T-cell (primary cell): Measurements from ENCODE around the gene IFNLR1. TPM values are rescaled to one million over a fixed set of nuclear protein-coding genes. Genes with fewer than 3 reads are reported as not detected.
A peak's percentile ranks its signal among the peaks of the same experiment; 100 is the strongest.

ENCODE experiments used
- ATAC-seq, 4 experiments: fragments of 200-7000 bp in 3 of 4; fragments of 150-1000 bp in 1 of 4; cut with Tn5 transposase; replicated peaks in 1 of 4; 1 replicate in 3 of 4; 2 replicates in 1 of 4; pipeline ENCODE4 v1.10.0; 2021; ENCODE audit warnings: moderate library complexity in 3 of 4, mild to moderate bottlenecking in 2 of 4, moderate number of reproducible peaks in 1 of 4
- CTCF ChIA-PET, 2 donors: fragments of 300-600 bp; sonication (Branson Sonifier 250); formaldehyde crosslinking; loops; one replicate each; lab custom pipeline; 2022; ENCODE audit warnings: antibody characterized with exemption in 2 of 2; lab: Charles Lee
- POLR2A ChIA-PET, 2 donors: fragments of 300-600 bp; sonication (Branson Sonifier 250); formaldehyde crosslinking; loops; one replicate each; lab custom pipeline; 2022; ENCODE audit warnings: antibody characterized with exemption in 2 of 2; lab: Charles Lee
- DNase-seq, 35 experiments: peaks; one replicate each; pipeline versions ENCODE4 v3.0.0 to v3.0.0-alpha.2; 2013 to 2023
- H3K27ac ChIP-seq: one replicate; pipeline ENCODE4 v1.5.1; 2013; ENCODE audit warnings: low read length
- H3K27me3 ChIP-seq, 2 experiments: replicated peaks in 1 of 2; 1 replicate in 1 of 2; 2 replicates in 1 of 2; pipeline versions ENCODE4 v1.6.1 to v1.7.0; 2013; ENCODE audit warnings: low read length in 1 of 2, mixed read lengths in 1 of 2; ENCODE audit not compliant: control insufficient read depth in 2 of 2, insufficient read depth in 2 of 2; ENCODE audit errors: extremely low read depth in 1 of 2
- H3K36me3 ChIP-seq, 2 donors: 1 replicate in 1 of 2; 2 replicates in 1 of 2; pipeline versions ENCODE4 v1.6.1 to v1.7.0; 2013; ENCODE audit warnings: low read length in 1 of 2; ENCODE audit not compliant: control insufficient read depth in 2 of 2, insufficient read depth in 1 of 2; ENCODE audit errors: extremely low read depth in 1 of 2
- H3K4me1 ChIP-seq, 2 experiments: 1 replicate in 1 of 2; 2 replicates in 1 of 2; pipeline versions ENCODE4 v1.6.1 to v1.7.0; 2013; ENCODE audit warnings: low read length in 2 of 2, mixed read lengths in 1 of 2; ENCODE audit not compliant: insufficient read depth in 2 of 2, control insufficient read depth in 1 of 2; ENCODE audit errors: extremely low read depth in 1 of 2
- H3K4me3 ChIP-seq, 2 donors: 1 replicate in 1 of 2; 2 replicates in 1 of 2; pipeline versions ENCODE4 v1.5.1 to v1.7.0; 2013; ENCODE audit warnings: mild to moderate bottlenecking in 2 of 2, low read length in 1 of 2, moderate library complexity in 1 of 2; ENCODE audit not compliant: control insufficient read depth in 1 of 2; ENCODE audit errors: extremely low read depth in 1 of 2
- H3K9me3 ChIP-seq: 2 replicates; pipeline ENCODE4 v1.7.0; 2013
- H3K27ac Mint-ChIP-seq, 2 donors: one replicate each; pipeline ENCODE4 v1.8.0; 2020 to 2021; ENCODE audit warnings: mild to moderate bottlenecking in 2 of 2, mixed read lengths in 2 of 2
- H3K27me3 Mint-ChIP-seq, 2 donors: one replicate each; pipeline ENCODE4 v1.8.0; 2021 to 2022; ENCODE audit warnings: mixed read lengths in 2 of 2
- H3K36me3 Mint-ChIP-seq: one replicate; pipeline ENCODE4 v1.8.0; 2021; ENCODE audit warnings: mixed read lengths
- H3K4me1 Mint-ChIP-seq, 3 donors: one replicate each; pipeline ENCODE4 v1.8.0; 2020 to 2022; ENCODE audit warnings: mixed read lengths in 3 of 3, mild to moderate bottlenecking in 1 of 3
- H3K4me3 Mint-ChIP-seq, 3 donors: one replicate each; pipeline ENCODE4 v1.8.0; 2020 to 2022; ENCODE audit warnings: mild to moderate bottlenecking in 3 of 3, mixed read lengths in 3 of 3, moderate library complexity in 3 of 3
- H3K9me3 Mint-ChIP-seq, 3 donors: one replicate each; pipeline ENCODE4 v1.8.0; 2020 to 2022; ENCODE audit warnings: mixed read lengths in 3 of 3
- WGBS: methylation state at CpG from one replicate; pipeline ENCODE4 v1.1.5; 2013; ENCODE audit warnings: missing lambda C conversion rate; ENCODE audit not compliant: insufficient coverage; 5-methylcytosine and 5-hydroxymethylcytosine counted together
- total RNA-seq, 35 experiments: library from RNA in 6 of 35; stranded (reverse) in 6 of 35; fragments of 120-200 nt in 1 of 35; gene quantifications; one replicate each; pipeline versions ENCODE4 v1.2.1 to v1.2.4 and lab custom pipeline; 2013 to 2026

The IFNLR1 gene
- total RNA-seq, 5 donors from 2014 or later (not counting 1 experiment from before 2014, with no cell fraction given) = 2.4 to 7.0 (median 6.0) TPM

DNA sequence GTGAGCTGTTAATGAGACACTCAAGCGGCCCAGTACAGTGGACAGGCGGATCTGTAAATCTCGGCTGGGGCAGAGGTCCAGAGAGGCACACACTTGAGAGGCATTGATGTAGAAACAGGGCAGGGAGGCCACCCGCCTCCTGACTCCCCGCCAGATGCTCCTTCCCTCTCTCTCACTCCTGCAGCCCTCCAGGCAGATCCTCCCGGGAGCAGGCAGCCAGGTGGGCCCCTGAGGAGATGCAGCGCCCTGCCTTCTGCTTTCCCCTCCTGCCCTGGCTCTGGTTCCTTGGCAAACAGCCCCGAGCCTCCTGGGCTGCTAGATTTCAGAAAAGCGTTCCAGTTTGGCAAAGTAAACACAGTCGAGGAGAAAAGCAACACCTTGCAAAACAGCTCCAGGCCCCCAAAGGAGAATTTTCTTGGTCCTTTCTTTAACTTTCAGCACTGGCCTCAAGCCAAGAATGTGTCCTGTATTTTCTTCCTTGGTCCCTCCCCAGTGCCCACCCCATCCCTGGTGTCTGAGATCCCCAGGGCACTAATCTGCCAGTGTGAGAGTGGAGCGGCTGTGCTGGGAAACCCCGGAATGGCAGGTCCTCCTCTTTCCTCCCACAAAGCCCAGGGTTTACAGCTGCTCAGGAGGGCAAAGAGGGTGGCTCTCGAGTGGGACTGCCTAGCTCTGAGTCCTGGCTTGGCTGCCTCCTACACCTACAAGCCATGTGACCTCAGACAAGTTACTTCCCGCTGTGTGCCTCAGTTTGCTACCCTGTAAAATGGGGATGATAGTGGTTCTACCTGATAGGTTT, 29.4 kb upstream of the IFNLR1 start:
- Histone ChIP-seq H3K4me3 (no peak overlapping the region), H3K27ac (no peak overlapping the region), H3K9me3 (no peaks in the 10 kb centered on the region), H3K36me3 (no peaks in the 10 kb centered on the region), H3K4me1 (no peaks in the 10 kb centered on the region), H3K27me3 (peaks cover 0 to 48% of the 10 kb centered on the region in 2 experiments)
- no peaks in the 10 kb centered on the region for H3K9me3 Mint-ChIP-seq
- ATAC-seq = no peak
- 47% methylated on average over 7 of the region's 14 CpGs for WGBS
- H3K27ac Mint-ChIP-seq = no peak overlapping the region
- POLR2A ChIA-PET = no interaction called here
- CTCF ChIA-PET = no interaction called here
- no peaks in the 10 kb centered on the region for H3K4me1 Mint-ChIP-seq
- peaks cover 44 to 48% of the 10 kb centered on the region in 2 donors for H3K27me3 Mint-ChIP-seq
- no peak for DNase-seq
- H3K36me3 Mint-ChIP-seq = no peaks in the 10 kb centered on the region
- no peak overlapping the region for H3K4me3 Mint-ChIP-seq

DNA sequence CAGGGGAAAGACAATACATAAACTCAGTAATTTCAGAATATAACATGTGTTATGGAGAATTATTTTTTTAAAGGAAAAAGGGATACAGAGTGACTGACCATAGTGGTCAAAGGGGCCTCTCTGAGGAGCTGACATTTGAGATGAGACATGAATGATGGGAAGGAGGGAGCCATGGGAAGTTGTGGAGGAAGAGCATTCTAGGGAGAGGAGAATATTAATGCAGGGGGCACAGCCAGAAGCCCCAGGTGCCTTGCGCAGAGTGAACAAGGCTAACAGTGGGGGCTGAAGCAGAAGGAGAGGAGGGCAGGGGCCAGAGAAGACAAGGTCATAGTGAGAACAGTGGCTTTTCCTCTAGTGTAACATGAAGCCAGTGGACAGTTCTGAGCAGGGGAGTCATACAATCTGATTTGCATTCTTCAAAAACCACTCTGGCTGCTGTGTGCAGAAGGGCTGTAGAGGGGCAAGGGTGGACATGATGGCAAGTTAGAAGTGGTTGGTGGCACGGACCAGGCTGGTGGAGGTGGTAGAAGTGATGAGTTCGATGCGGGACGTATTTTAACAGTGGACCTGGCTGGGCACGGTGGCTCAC, 28.2 kb upstream of the IFNLR1 start:
- H3K27ac ChIP-seq = no peak overlapping the region
- H3K36me3 ChIP-seq = no peaks in the 10 kb centered on the region
- DNase-seq = no peak
- Mint-ChIP-seq H3K4me3 (no peak overlapping the region), H3K27me3 (peaks cover 44 to 46% of the 10 kb centered on the region in 2 donors), H3K36me3 (no peaks in the 10 kb centered on the region), H3K4me1 (no peaks in the 10 kb centered on the region), H3K9me3 (no peaks in the 10 kb centered on the region), H3K27ac (no peak overlapping the region)
- H3K4me1 ChIP-seq = no peaks in the 10 kb centered on the region
- H3K27me3 ChIP-seq = peaks cover 0 to 41% of the 10 kb centered on the region in 2 experiments
- POLR2A ChIA-PET = no interaction called here
- ATAC-seq = no peak
- CTCF ChIA-PET = no interaction called here
- H3K4me3 ChIP-seq = no peak overlapping the region
- no peaks in the 10 kb centered on the region for H3K9me3 ChIP-seq
- WGBS = 100% methylated on average over 1 of the region's 6 CpGs

DNA sequence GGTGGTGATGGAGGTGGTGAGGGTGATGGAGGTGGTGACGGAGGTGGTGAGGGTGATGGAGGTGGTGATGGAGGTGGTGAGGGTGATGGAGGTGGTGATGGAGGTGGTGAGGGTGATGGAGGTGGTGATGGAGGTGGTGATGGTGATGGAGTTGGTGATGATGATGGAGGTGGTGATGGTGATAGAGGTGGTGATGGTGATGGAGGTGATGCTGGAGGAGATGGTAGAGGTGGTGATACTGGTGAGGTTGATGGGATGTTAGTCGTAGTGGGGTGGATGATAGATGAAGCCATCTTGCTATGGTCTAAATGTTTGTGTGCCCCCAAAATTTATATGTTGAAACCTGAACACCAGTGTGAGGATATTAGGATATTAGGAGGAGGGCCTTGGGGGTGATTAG, 25.3 kb upstream of the IFNLR1 start:
- no peak for ATAC-seq
- no peak for DNase-seq
- peak overlapping the region in 1 of 2 donors; percentile 5 for H3K27ac Mint-ChIP-seq
- POLR2A ChIA-PET = no interaction called here
- no peaks in the 10 kb centered on the region for H3K4me1 Mint-ChIP-seq
- peaks cover 0 to 18% of the 10 kb centered on the region in 2 experiments for H3K27me3 ChIP-seq
- no peak overlapping the region for H3K27ac ChIP-seq
- no peak overlapping the region for H3K4me3 Mint-ChIP-seq
- no peaks in the 10 kb centered on the region for H3K36me3 ChIP-seq
- CTCF ChIA-PET = no interaction called here
- H3K36me3 Mint-ChIP-seq = no peaks in the 10 kb centered on the region
- no peaks in the 10 kb centered on the region for H3K4me1 ChIP-seq
- no peak overlapping the region for H3K4me3 ChIP-seq
- WGBS = 100% methylated on average over 1 of the region's 2 CpGs
- no peaks in the 10 kb centered on the region for H3K9me3 Mint-ChIP-seq
- H3K27me3 Mint-ChIP-seq = peaks cover 24 to 25% of the 10 kb centered on the region in 2 donors
- no peaks in the 10 kb centered on the region for H3K9me3 ChIP-seq

DNA sequence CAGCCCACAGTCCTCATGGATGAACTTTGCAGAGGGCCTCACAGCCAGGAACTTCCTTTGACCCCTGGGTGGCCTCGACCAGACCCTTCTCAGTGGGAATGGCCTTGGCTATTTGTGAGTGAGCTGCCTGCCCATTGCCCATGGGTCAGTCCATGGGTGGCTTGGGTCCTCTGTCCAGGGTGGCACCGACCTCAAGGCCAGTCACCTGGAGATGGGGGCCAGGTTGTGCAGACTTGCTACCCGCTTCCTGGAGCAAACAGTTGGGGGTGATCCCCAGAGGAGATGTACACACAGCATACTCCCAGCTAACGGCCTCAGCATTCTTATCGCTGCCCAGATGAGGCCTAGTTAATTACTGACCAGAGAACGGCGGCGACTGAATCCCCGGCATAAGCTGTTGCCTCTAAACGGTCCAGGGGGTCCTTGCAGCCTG, 23.1 kb upstream of the IFNLR1 start:
- ATAC-seq (no peak), DNase-seq (no peak)
- H3K4me1 Mint-ChIP-seq = no peaks in the 10 kb centered on the region
- H3K4me3 Mint-ChIP-seq = no peak overlapping the region
- no peaks in the 10 kb centered on the region for H3K9me3 Mint-ChIP-seq
- WGBS = 86% methylated on average over 7 of the region's 10 CpGs
- Histone ChIP-seq H3K4me3 (no peak overlapping the region), H3K4me1 (no peaks in the 10 kb centered on the region), H3K27me3 (peaks cover 0 to 15% of the 10 kb centered on the region in 2 experiments), H3K36me3 (no peaks in the 10 kb centered on the region), H3K27ac (no peak overlapping the region), H3K9me3 (no peaks in the 10 kb centered on the region)
- POLR2A ChIA-PET = no interaction called here
- CTCF ChIA-PET = no interaction called here
- H3K27me3 Mint-ChIP-seq = peaks cover 5 to 9% of the 10 kb centered on the region in 2 donors
- no peaks in the 10 kb centered on the region for H3K36me3 Mint-ChIP-seq
- no peak overlapping the region for H3K27ac Mint-ChIP-seq

DNA sequence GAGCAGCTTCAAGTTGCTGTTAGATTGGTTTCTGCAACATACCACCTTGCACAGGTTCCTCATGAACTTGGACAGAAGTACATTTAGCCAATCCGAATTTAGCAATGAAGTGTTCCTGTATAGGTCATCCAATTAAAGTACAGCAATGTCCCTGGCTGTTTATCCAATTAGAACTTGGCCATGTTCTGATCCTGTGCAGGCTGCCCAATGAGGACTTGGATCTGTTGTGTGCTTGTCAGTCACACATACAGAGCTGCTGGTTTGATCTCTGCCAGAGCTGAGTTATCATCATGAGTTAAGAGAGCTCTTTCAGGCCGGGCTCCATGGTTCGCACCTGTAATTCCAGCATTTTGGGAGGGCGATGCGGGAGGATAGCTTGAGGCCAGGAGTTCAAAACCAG, 22.0 kb upstream of the IFNLR1 start:
- WGBS = 91% methylated on average over 5 of the region's 5 CpGs
- H3K27ac Mint-ChIP-seq = no peak overlapping the region

GRCh38 chr1:24207709-24208108, 20.6 kb upstream of the IFNLR1 start:
- WGBS = 87% methylated on average over 3 of the region's 6 CpGs
- no peak overlapping the region for H3K4me3 Mint-ChIP-seq
- no peak overlapping the region for H3K4me3 ChIP-seq
- no peak overlapping the region for H3K27ac Mint-ChIP-seq
- peaks cover 0 to 4% of the 10 kb centered on the region in 2 donors for H3K27me3 Mint-ChIP-seq
- H3K4me1 ChIP-seq = no peaks in the 10 kb centered on the region
- ATAC-seq (no peak), DNase-seq (no peak)
- H3K9me3 Mint-ChIP-seq = no peaks in the 10 kb centered on the region
- no peaks in the 10 kb centered on the region for H3K36me3 Mint-ChIP-seq
- no peak overlapping the region for H3K27ac ChIP-seq
- ChIA-PET CTCF (no interaction called here), POLR2A (no interaction called here)
- no peaks in the 10 kb centered on the region for H3K4me1 Mint-ChIP-seq
- H3K9me3 ChIP-seq = no peaks in the 10 kb centered on the region
- H3K36me3 ChIP-seq = no peaks in the 10 kb centered on the region
- H3K27me3 ChIP-seq = peaks cover 0 to 18% of the 10 kb centered on the region in 2 experiments

More for the DNA sequence above, 22.0 kb upstream of the IFNLR1 start:
- no peak overlapping the region for H3K4me3 ChIP-seq
- Mint-ChIP-seq H3K9me3 (no peaks in the 10 kb centered on the region), H3K4me1 (no peaks in the 10 kb centered on the region), H3K27me3 (peaks cover 0 to 4% of the 10 kb centered on the region in 2 donors), H3K4me3 (no peak overlapping the region), H3K36me3 (no peaks in the 10 kb centered on the region)
- H3K36me3 ChIP-seq = no peaks in the 10 kb centered on the region
- CTCF ChIA-PET = interaction anchor here in 1 of 2 donors (0.6 to 0.7 kb wide), 2 partner anchors 415 to 864 kb away, joined by 3 to 4 read pairs; no protein-coding TSS in a partner anchor
- peaks cover 0 to 16% of the 10 kb centered on the region in 2 experiments for H3K27me3 ChIP-seq
- POLR2A ChIA-PET = interaction anchor here in 1 of 2 donors (0.6 kb wide), 1 partner anchor 1811 kb away, joined by 3 read pairs; no protein-coding TSS in a partner anchor
- no peak for DNase-seq
- ATAC-seq = no peak
- no peak overlapping the region for H3K27ac ChIP-seq
- H3K4me1 ChIP-seq = no peaks in the 10 kb centered on the region
- H3K9me3 ChIP-seq = no peaks in the 10 kb centered on the region
